GM18508 (cell line): Measurements from ENCODE around the gene SPACA6.
"Not testable (repeated sequence)": the region's sequence is repeated elsewhere in the genome, so short reads cannot be mapped to it uniquely, and the experiment has no call there.

Experiments used
- ATAC-seq: cut with Tn5 transposase; IDR thresholded peaks from one replicate; pipeline ENCODE4 v1.9.1; 2021; ENCODE audit warnings: moderate number of reproducible peaks; ENCODE audit not compliant: insufficient read depth, unreplicated experiment

SPACA6 gene

GRCh38 chr19:51693260-51693659 is at the start of gene SPACA6:
Gene SPACA6, plus strand, starts transcription at chr19:51693330. Its CDS starts 197 bp downstream, at chr19:51693527.
- no peak for ATAC-seq

GRCh38 chr19:51644636-51645271 is 48.4 kb upstream of the SPACA6 start:
- ATAC-seq, result no peak

- ATAC-seq, result not testable (repeated sequence)
Observed at GRCh38 chr19:51646730-51647129, 46.4 kb upstream of the SPACA6 start, which contains the start of gene SIGLEC14. Gene SIGLEC14, minus strand, starts transcription at chr19:51646825. Its CDS starts 66 bp downstream, at chr19:51646759.

- ATAC-seq, result no peak
Observed at GRCh38 chr19:51647318-51647717, 45.8 kb upstream of the SPACA6 start.

- no peak for ATAC-seq
Observed at GRCh38 chr19:51651216-51651846, 41.8 kb upstream of the SPACA6 start.

GRCh38 chr19:51652266-51652665 is 40.9 kb upstream of the SPACA6 start:
- ATAC-seq, result no peak

- ATAC-seq, result no peak
Observed at GRCh38 chr19:51653162-51653561, 40.0 kb upstream of the SPACA6 start.

GRCh38 chr19:51654783-51655182 is 38.3 kb upstream of the SPACA6 start:
- no peak for ATAC-seq

- no peak for ATAC-seq
Observed at GRCh38 chr19:51660975-51661600, 32.0 kb upstream of the SPACA6 start.

GRCh38 chr19:51663650-51664049 is 29.5 kb upstream of the SPACA6 start:
- no peak for ATAC-seq

GRCh38 chr19:51664131-51664530 is 29.0 kb upstream of the SPACA6 start:
- ATAC-seq, result no peak

GRCh38 chr19:51664997-51665396 is 28.1 kb upstream of the SPACA6 start:
- ATAC-seq, result no peak

- no peak for ATAC-seq
Observed at GRCh38 chr19:51668216-51668615, 24.9 kb upstream of the SPACA6 start.

- ATAC-seq, result not testable (repeated sequence)
Observed at GRCh38 chr19:51675911-51676565, 17.1 kb upstream of the SPACA6 start.

- no peak for ATAC-seq
Observed at GRCh38 chr19:51676566-51677083, 16.5 kb upstream of the SPACA6 start.

GRCh38 chr19:51680474-51680873 is 12.7 kb upstream of the SPACA6 start:
- ATAC-seq, result no peak

- ATAC-seq, result no peak
Observed at GRCh38 chr19:51681286-51681941, 11.7 kb upstream of the SPACA6 start.

- no peak for ATAC-seq
Observed at GRCh38 chr19:51686171-51686570, 7.0 kb upstream of the SPACA6 start.

GRCh38 chr19:51687791-51688670 is 5.1 kb upstream of the SPACA6 start:
- ATAC-seq, result no peak
